Vagina (tissue), 2 donors: Measurements from ENCODE around the gene HMGN5.

Experiments
- POLR2A ChIP-seq, 2 donors: fragments of 450-650 bp; IDR thresholded peaks; one replicate each; pipeline ENCODE4 v1.6.1; 2017; ENCODE audit warnings: antibody characterized with exemption in 2 of 2, mild to moderate bottlenecking in 2 of 2, moderate library complexity in 2 of 2
- TF ChIP-seq, protein P1 (sequence below), 3 experiments: fragments of 450-650 bp in 2 of 3; fragments of 200-600 bp in 1 of 3; sonication (generic) in 1 of 3; IDR thresholded peaks; one replicate each; pipeline ENCODE4 v1.5.1; 2017 to 2019; ENCODE audit warnings: antibody characterized with exemption in 3 of 3, mild to moderate bottlenecking in 2 of 3, moderate library complexity in 2 of 3

DNA sequence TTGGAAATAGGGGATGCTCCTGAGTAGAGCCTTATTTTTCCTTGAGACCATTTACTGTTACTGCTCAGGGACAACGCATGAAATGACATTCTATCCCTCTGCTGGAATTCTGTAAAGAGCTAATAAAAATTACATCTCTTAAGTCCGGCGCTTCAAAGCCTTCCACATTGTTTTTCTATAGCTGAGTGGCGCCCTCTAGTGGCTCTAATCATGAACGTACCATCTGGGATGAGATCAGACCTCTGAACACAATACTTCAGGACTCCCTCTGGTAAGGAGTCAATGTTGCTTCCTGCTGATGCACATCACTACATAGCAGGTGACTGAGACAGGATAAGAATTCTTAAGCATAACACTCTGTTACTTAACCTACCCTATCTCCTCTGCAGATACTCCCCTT, 6.0 kb downstream of the HMGN5 start:
- TF ChIP-seq, protein P1, sequence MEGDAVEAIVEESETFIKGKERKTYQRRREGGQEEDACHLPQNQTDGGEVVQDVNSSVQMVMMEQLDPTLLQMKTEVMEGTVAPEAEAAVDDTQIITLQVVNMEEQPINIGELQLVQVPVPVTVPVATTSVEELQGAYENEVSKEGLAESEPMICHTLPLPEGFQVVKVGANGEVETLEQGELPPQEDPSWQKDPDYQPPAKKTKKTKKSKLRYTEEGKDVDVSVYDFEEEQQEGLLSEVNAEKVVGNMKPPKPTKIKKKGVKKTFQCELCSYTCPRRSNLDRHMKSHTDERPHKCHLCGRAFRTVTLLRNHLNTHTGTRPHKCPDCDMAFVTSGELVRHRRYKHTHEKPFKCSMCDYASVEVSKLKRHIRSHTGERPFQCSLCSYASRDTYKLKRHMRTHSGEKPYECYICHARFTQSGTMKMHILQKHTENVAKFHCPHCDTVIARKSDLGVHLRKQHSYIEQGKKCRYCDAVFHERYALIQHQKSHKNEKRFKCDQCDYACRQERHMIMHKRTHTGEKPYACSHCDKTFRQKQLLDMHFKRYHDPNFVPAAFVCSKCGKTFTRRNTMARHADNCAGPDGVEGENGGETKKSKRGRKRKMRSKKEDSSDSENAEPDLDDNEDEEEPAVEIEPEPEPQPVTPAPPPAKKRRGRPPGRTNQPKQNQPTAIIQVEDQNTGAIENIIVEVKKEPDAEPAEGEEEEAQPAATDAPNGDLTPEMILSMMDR (IDR thresholded peaks at IDR 0.05): peak in 2 of 3 experiments; percentile 8 to 25
- TF ChIP-seq POLR2A (IDR thresholded peaks at IDR 0.05): no peak
